Measurements from ENCODE around the gene RAPGEF2. TPM values are rescaled to one million over a fixed set of nuclear protein-coding genes. Genes with fewer than 3 reads are reported as not detected.
"Not testable (repeated sequence)": the region's sequence is repeated elsewhere in the genome, so short reads cannot be mapped to it uniquely, and the experiment has no call there.

The RAPGEF2 gene
- total RNA-seq, 1 donor from 2014 or later, result 38.9 TPM

DNA sequence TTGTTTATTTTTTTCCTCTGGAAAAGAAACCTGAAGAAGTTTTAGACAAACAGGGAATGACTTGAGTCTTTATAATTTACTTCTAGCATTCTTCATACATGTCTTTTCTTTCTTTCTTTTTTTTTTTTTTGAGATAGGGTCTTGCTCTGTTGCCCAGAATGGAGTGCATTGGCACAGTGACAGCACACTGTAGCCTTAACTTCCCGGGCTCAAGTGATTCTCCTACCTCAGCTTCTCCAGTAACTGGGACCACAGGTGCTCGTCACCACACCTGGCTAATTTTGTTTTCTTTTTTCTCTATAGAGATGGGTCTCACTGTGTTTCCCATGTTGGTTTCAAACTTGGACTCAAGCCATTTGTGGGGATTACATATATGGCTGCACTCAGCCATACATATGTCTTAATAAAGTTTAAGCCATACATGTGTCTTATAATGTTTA lies 71.8 kb downstream of the RAPGEF2 start:
- DNase-seq (ENCODE audit: low read depth), result no peak
- TF ChIP-seq, protein P1, sequence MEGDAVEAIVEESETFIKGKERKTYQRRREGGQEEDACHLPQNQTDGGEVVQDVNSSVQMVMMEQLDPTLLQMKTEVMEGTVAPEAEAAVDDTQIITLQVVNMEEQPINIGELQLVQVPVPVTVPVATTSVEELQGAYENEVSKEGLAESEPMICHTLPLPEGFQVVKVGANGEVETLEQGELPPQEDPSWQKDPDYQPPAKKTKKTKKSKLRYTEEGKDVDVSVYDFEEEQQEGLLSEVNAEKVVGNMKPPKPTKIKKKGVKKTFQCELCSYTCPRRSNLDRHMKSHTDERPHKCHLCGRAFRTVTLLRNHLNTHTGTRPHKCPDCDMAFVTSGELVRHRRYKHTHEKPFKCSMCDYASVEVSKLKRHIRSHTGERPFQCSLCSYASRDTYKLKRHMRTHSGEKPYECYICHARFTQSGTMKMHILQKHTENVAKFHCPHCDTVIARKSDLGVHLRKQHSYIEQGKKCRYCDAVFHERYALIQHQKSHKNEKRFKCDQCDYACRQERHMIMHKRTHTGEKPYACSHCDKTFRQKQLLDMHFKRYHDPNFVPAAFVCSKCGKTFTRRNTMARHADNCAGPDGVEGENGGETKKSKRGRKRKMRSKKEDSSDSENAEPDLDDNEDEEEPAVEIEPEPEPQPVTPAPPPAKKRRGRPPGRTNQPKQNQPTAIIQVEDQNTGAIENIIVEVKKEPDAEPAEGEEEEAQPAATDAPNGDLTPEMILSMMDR (conservative IDR thresholded peaks at IDR 0.05; ENCODE audit: low read depth, low read length), result no peak
- H3K4me3 ChIP-seq (ENCODE audit: low read depth, low read length), result no peak overlapping the region

DNA sequence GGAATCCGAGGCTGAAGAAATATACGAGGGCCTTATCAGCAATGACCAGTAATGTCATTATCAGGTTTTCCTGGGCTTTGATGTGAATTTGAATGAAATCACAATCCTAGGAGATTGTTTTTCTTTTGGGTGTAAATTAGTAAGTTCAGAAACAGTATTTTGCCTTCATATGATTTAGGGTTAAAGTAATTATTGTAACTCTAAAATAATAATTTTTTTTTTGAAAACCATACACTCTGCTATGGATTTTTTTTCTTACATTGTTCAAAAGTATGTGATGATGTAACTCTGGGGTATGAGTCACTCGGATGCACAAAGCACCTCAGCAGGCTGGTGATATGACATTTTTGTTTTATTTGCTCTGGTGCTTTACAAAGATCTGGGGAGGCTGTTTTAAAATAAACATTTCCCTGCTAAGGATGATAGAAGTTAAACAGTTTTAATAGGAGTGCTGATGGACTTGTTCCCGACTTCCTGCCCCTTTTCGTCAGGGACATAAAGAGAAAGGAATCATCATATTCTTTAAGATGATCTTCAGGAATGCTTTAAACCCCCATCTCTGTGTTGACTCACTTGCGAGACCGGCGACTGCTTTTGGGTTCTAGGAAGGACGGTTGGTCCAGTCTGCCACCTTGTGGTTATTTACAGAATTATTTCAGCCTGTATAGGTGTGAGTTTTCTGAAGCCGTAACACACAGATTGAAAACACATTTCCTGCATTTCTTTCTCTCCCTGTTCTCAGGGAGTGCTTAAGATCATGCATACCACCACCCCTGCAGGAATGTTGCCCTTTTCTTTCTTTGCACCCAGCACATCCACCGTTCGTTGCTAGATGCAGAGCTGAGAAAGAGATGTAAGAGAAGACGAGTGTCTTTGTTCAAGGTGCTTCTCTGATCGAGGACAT lies 72.5 kb downstream of the RAPGEF2 start:
- H3K4me3 ChIP-seq (ENCODE audit: low read depth, low read length), result peak overlapping the region; percentile 6
- peak; percentile 44 for DNase-seq (ENCODE audit: low read depth)

DNA sequence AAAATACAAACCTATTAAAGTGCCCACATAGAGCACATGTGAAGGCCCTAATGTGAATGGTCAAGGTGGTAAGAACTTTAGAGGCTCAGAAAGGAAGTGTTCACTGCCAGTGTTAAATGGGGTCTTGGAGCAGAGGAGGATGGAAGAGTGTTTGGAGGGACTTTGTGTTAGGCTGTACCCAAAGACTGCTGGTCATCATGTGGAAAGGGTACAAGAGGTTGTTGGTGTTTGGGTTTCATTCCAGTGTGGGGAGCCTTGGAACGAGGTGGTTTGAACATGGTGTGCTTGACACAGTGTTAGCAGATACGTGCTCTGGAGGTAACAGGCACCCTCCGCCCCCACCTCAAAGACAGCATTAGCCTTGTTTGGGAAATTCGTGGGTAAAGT lies 73.1 kb downstream of the RAPGEF2 start:
- DNase-seq (ENCODE audit: low read depth), result no peak
- TF ChIP-seq, protein P1 (conservative IDR thresholded peaks at IDR 0.05; ENCODE audit: low read depth, low read length), result no peak
- peak overlapping the region; percentile 6 for H3K4me3 ChIP-seq (ENCODE audit: low read depth, low read length)

More for the DNA sequence above, 72.5 kb downstream of the RAPGEF2 start:
- TF ChIP-seq, protein P1 (conservative IDR thresholded peaks at IDR 0.05; ENCODE audit: low read depth, low read length), result peak; percentile 75

DNA sequence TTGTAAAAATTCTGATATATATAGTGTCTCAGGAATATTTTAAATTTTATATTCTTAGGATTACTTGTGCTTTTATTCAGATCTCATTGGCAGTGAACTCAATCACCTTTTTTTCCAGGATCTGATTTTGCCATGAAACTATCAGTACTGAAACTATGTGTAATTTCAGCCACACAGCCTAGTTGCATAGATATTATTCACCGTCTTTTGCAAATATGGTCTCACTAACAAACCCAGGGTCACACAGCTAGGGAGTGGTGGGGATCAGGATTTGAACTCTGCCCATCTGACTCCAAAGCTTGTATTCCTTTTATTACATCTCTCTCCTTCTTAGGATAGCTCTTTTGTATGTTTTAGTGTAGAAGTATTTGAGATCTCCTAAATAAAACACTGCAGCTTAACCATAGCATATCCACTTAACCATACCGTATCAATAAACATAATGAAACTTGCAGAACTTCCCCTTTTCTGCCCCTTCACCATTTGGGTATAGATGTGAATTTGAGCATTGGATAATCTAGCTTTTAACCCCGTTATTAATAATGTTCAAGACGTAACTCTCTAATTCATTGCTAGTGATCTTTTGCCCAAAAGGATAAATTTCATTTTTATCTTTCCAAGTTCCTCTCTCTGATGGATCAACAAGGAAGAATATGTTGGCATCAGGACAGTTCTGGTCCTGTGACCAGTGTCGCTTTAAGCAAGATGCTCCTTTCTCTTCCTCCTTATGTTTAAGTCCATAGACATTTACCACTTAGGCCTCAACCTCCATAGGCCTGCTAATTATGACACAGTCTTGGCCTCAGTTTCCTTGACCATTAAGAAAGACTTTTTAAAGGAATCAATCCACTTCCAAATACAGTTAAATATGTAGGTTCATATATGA lies 74.6 kb downstream of the RAPGEF2 start:
- no peak overlapping the region for H3K4me3 ChIP-seq (ENCODE audit: low read depth, low read length)
- TF ChIP-seq, protein P1 (conservative IDR thresholded peaks at IDR 0.05; ENCODE audit: low read depth, low read length), result no peak

DNA sequence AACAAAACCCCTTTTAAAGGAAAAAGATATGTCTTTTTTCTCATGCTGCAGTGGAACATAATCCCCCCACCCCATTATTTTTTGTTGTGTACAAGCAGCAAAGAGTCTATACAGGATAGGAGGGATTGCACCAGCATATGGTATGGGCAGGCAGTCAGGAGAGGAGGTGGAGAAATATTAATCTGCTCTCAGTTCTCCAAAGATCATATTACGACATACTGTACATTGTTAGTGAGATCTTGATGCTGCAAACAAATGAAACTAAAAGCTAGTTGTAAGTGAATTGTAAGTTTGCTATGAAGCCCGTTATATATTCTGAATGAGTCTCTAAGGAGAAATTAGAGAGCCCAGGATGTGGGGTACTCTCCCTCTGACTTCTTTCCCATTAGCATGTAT lies 75.3 kb downstream of the RAPGEF2 start:
- no peak overlapping the region for H3K4me3 ChIP-seq (ENCODE audit: low read depth, low read length)
- TF ChIP-seq, protein P1 (conservative IDR thresholded peaks at IDR 0.05; ENCODE audit: low read depth, low read length), result no peak
- no peak for DNase-seq (ENCODE audit: low read depth)

More for the DNA sequence above, 74.6 kb downstream of the RAPGEF2 start:
- no peak for DNase-seq (ENCODE audit: low read depth)

DNA sequence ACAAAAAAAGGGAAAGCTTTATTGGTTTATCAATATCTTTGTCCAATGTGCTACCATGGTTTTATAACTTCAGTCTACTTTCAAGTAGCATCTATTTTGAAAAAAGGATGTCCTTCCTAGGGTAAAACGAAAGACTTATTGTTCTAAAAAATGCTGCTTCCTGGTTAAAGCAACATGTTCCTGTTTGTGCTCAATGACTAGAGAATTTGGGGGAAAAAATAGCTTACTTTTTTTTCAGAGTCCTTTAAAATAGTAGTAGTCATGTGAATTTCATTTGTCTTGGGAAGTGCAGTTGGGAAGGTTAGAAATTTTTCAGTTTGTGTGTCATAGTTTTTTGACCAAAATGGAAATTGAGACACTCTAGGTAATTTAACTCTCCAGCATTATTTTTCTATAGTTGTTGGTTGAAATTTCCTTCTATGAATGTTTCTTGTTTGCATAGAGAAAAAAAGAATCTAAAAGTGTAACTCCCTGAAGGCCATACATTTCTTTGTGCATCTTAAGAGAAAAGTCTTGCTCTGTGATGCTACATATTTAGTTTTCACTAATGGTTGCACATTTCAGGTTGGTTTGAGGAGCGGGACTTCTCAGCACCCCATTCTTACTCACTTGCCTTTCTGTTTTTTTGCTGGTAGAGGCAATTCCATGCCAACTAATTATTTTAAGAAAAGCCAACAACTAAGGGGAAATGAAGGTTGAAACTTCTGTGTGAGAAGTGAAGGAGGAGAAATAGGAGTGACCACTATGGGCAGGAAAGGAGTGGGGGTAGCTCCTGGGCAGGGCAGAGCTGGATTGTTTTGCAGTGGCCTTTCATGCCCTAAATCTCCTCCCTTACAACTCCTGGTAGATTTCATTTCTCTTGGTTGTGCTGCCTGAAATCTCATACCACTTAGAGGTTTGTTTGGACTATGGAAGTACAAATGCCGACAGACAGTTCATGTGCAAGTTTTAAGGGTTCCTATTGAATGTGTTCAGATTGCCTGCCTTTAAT lies 76.4 kb downstream of the RAPGEF2 start:
- H3K4me3 ChIP-seq (ENCODE audit: low read depth, low read length), result no peak overlapping the region
- TF ChIP-seq, protein P1 (conservative IDR thresholded peaks at IDR 0.05; ENCODE audit: low read depth, low read length), result no peak
- no peak for DNase-seq (ENCODE audit: low read depth)

DNA sequence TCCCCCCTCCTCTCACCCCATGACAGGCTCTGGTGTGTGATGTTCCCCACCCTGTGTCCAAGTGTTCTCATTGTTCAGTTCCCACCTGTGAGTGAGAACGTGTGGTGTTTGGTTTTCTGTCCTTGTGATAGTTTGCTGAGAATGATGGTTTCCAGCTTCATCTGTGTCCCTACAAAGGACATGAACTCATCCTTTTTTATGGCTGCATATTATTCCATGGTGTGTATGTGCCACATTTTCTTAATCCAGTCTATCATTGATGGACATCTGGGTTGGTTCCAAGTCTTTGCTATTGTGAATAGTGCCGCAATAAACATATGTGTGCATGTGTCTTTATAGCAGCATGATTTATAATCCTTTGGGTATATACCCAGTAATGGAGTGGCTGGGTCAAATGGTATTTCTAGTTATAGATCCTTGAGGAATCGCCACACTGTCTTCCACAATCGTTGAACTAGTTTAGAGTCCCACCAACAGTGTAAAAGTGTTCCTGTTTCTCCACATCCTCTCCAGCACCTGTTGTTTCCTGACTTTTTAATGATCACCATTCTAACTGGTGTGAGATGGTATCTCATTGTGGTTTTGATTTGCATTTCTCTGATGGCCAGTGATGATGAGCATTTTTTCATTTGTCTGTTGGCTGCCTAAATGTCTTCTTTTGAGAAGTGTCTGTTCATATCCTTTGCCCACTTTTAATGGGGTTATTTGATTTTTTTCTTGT lies 81.2 kb downstream of the RAPGEF2 start:
- not testable (repeated sequence) for H3K4me3 ChIP-seq (ENCODE audit: low read depth, low read length); DNase-seq (ENCODE audit: low read depth)

Measured in epithelial cell of proximal tubule (primary cell).